ENCODE measurements around the gene CLRN3. TPM values are rescaled to one million over a fixed set of nuclear protein-coding genes. Genes with fewer than 3 reads are reported as not detected.

The CLRN3 gene
- total and polyA plus RNA-seq, 9 of the 15 experiments (the other 6 are each of a cell fraction or from before 2014, with no cell fraction given) = not detected

DNA sequence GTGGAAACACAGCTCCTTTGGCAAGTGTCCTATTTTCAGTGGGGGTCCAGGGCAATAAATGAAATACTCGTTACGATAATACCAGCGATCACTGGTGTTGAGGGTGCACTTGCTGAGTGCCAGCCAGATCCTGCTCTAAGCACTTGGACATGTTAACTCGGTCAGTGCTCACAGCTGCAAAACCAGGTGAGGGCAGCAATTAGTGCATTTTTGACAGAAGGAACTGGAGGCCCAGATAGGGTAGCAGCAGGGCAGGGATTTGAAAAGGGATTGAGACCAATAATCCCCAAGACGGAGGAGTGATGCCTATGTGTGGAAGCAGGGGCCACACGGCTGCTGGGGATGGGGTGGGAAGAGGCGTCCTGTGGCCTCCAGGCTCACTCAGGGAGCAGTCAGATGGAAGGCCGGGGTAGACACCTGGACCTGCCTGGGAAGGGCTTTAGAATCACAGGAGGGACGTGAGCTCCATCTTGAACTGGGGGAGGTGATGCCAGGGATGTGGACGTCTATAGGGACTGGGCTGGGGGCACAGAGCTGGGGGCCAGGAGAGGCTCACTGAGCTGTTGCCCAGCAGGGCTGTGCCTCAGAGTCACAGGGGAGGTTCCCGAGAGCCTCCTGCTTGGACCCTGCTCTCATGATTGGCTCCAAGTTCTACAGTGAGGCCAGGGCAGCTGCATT is 28.5 kb upstream of the CLRN3 start:
- Histone ChIP-seq H3K9me3 (replicated peaks; ENCODE audit: control insufficient read depth, insufficient read depth, low read depth, low read length) (no peaks in the 10 kb centered on the region), H2AFZ (ENCODE audit: low read depth, low read length) (no peak overlapping the region), H3K27ac (ENCODE audit: extremely low read depth, low read depth, low read length) (no peak overlapping the region), H3K4me1 (replicated peaks in 1 of 2; ENCODE audit: control insufficient read depth in 2 of 2, insufficient read depth in 2 of 2, low read length in 2 of 2) (no peaks in the 10 kb centered on the region), H3K4me3 (no peak overlapping the region), H3K9me1 (ENCODE audit: control insufficient read depth, insufficient read depth, low read length) (no peaks in the 10 kb centered on the region), H3K9ac (ENCODE audit: insufficient read depth in 1 of 2, low read depth in 2 of 2, low read length in 2 of 2) (no peak overlapping the region), H4K20me1 (replicated peaks; ENCODE audit: control insufficient read depth, insufficient read depth, low read length) (no peaks in the 10 kb centered on the region), H3K27me3 (ENCODE audit: control insufficient read depth in 2 of 2, insufficient read depth in 2 of 2, low read length in 2 of 2) (no peaks in the 10 kb centered on the region; a peak in 1 of 5 replicates), H3K36me3 (ENCODE audit: control insufficient read depth, insufficient read depth, low read length) (no peaks in the 10 kb centered on the region), H3K79me2 (ENCODE audit: control insufficient read depth, insufficient read depth, low read length) (no peaks in the 10 kb centered on the region), H3K4me2 (ENCODE audit: insufficient read depth, low read length) (no peak overlapping the region)
- DNase-seq (ENCODE audit: extremely low read depth in 1 of 4, low spot score in 3 of 4) = no peak
- FAIRE-seq = no peak
- WGBS (ENCODE audit: insufficient coverage, low coverage, missing lambda C conversion rate) = 0% methylated on average over 9 of the region's 11 CpGs
- in situ Hi-C loops (cut with MboI) = no loop called here
- CTCF ChIA-PET (ENCODE audit: low intra/inter-chr PET ratio) = no interaction called here
- BruUV-seq (replicated peaks) = no TSS peak
- no peak for ATAC-seq
- POLR2A ChIA-PET = interaction anchor here (0.6 kb wide), 1 partner anchor 48 kb away, joined by 3 read pairs; no protein-coding TSS in a partner anchor
- no peak for TF ChIP-seq NFIC (IDR thresholded peaks at IDR 0.05)
- TF ChIP-seq TRIM24 (IDR thresholded peaks at IDR 0.05) = no peak
- TF ChIP-seq ZBTB1 (CRISPR knock-in tag; IDR thresholded peaks at IDR 0.05; ENCODE audit: borderline replicate concordance, low read depth) = no peak
- no peak for TF ChIP-seq ZNF431 (CRISPR knock-in tag; IDR thresholded peaks at IDR 0.05)
- TF ChIP-seq NFXL1 (CRISPR knock-in tag; IDR thresholded peaks at IDR 0.05) = no peak
- no peak for TF ChIP-seq C11orf30 (IDR thresholded peaks at IDR 0.05; ENCODE audit: low read depth)
- no peak for TF ChIP-seq CEBPG (CRISPR knock-in tag; IDR thresholded peaks at IDR 0.05)
- TF ChIP-seq CEBPG (tag; conservative IDR thresholded peaks at IDR 0.05 in 1 of 2, IDR thresholded peaks at IDR 0.05 in 1 of 2) = no peak
- intact Hi-C loops (cut with micrococcal nuclease) = no loop called here
